Adipose tissue (tissue), 3 donors: Measurements from ENCODE around the gene TM4SF5. TPM values are rescaled to one million over a fixed set of nuclear protein-coding genes. Genes with fewer than 3 reads are reported as not detected.

Experiments used
- H3K27ac ChIP-seq: one replicate; pipeline ENCODE4 v1.5.1; 2013; ENCODE audit warnings: low read depth, low read length
- WGBS, 3 donors: extraction: QIAGEN DNeasy Blood & Tissue Kit; methylation state at CpG; one replicate each; pipeline ENCODE4 v1.1.7; 2013; 5-methylcytosine and 5-hydroxymethylcytosine counted together
- polyA plus RNA-seq, 3 donors: library from polyadenylated mRNA; stranded (reverse); fragments of 200-250 nt; gene quantifications; one replicate each; pipeline ENCODE4 v1.2.3, GENCODE V29; 2013
- donor health status: healthy with polysubstance abuse.
- donor health status: Bipolar disorder and iron deficiency.
- donor health status: healthy.

TM4SF5 gene
- polyA plus RNA-seq, 3 donors = 0.12 to 0.85 TPM; not detected in 1

DNA sequence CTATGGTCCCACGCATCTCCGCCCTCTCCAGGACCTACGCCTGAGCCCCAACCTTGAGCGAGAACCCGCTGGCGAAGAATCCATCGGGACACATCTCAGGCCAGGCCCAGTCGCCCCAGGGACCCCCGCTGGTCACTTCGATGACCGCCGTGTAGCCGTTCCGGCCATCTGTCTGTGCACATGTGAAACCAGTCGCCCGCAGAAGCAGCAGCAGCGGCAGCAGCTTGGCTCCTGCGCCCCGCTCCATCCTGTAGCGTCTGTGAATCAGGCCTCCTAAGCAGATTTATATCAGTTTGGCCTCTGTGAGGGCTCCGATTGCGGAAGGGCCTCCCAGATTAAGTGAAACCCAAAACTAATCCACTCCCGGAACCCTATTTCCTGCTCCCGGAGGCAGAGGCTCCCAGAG is 14.4 kb downstream of the TM4SF5 start, which contains the start of gene VMO1:
VMO1 (minus strand) TSS at position 259 of the 406 bp plus-strand sequence; CDS start at position 247, 12 bp downstream.
- WGBS, 3 donors = 4 to 8% (median 4%) methylated on average over 24 of the region's 24 CpGs
- H3K27ac ChIP-seq = no peak within 1 kb of the TSS

DNA sequence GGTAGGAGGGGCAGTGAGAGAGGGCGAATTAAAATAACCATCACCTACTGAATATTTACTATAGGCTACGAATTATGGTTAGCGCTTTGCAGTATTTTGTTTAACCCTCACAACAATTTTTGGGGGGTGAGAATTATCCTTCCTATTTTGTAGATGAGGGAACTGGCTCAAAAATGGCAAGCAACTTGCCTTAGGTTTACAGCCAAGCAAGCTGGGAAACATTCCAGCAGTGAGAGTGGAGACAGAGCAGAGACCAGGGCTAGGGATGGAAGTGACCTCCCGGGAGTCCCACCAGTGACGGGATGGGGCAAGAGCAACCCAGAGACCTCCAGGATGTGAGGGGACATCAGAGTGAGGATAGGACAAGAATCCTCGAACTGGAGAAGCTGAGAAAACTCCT is 14.8 kb downstream of the TM4SF5 start:
- no peak overlapping the region for H3K27ac ChIP-seq
- WGBS, 3 donors = 10 to 19% (median 10%) methylated on average over 6 of the region's 6 CpGs

DNA sequence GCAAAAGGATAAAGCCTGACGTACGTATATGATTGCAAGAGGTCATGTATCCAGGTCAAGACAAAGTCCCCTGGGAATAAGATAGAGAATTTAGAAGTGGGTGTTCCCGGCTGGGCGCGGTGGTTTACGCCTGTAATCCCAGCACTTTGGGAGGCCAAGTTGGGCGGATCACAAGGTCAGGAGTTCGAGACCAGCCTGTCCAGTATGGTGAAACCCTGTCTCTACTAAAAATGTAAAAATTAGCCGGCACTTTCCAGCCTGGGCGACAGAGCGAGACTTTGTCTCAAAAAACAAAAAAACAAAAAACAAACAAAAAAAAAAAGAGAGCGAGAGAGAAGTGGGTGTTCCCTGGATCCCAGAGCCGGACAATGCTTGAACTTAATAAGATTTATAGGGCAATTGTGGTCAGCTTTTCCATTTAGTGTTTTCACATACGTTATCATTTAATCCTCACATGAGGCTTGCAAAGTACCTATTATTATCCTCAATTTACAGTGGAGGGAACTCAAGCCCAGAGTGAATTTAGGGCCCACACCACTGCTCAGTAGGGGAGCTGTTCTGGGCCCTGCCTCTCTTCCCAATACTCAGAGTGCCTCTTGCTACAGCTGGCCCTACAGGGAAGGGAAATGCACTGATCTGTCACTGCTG is 16.6 kb downstream of the TM4SF5 start:
- 76 to 85% (median 78%) methylated on average over 14 of the region's 14 CpGs for WGBS, 3 donors
- no peak overlapping the region for H3K27ac ChIP-seq

GRCh38 chr17:4788807-4789700 is 17.4 kb downstream of the TM4SF5 start, which contains the start of gene GLTPD2:
Gene GLTPD2, plus strand, starts transcription at chr17:4788964. Its CDS starts 48 bp downstream, at chr17:4789012.
- H3K27ac ChIP-seq = peak within 1 kb of the TSS; percentile 68
- 25 to 45% (median 37%) methylated on average over 62 of the region's 62 CpGs for WGBS, 3 donors

DNA sequence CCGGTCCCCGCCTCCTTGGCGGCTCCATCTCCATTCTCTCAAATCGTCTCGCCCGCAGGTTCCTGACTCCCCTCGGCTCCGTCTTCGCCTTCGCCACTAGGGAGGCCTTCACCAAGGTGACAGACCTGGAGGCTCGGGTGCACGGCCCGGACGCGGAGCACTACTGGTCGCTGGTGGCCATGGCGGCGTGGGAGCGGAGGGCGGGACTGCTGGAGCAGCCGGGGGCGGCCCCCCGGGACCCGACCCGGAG is 17.9 kb downstream of the TM4SF5 start:
- H3K27ac ChIP-seq = peak overlapping the region; percentile 68
- 0% methylated on average over 23 to 25 of the region's 25 CpGs for WGBS, 3 donors

DNA sequence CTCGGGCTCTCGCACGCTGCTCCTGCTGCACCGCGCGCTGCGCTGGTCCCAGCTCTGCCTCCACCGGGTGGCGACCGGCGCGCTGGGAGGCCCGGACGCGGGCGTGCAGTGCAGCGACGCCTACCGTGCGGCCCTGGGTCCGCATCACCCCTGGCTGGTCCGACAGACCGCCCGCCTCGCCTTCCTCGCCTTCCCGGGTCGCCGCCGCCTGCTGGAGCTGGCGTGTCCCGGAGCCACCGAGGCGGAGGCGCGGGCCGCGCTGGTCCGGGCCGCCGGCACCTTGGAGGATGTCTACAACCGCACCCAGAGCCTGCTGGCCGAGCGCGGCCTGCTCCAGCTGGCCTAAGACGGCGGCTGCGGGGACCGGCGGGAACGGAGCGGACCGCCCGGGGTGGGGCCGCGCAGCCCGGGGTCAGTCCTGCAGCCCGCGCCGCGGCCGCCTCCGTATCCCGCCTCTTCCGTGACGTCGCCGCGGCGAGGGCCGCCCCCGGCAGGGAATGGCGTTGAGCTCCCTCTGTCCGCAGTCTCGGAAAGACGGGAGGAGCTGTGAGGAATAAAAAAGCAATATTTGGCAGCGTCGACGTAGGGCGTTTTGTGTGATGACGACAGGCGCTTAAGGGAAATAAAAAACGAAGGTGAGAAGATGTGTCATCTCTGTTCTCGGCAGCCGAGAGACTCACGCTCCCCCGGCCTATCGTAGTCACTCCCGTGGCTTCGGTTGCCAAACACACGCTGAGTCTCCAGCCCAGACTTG is 18.4 kb downstream of the TM4SF5 start:
- H3K27ac ChIP-seq = peak overlapping the region; percentile 68
- 0% methylated on average over 61 to 91 of the region's 91 CpGs for WGBS, 3 donors

DNA sequence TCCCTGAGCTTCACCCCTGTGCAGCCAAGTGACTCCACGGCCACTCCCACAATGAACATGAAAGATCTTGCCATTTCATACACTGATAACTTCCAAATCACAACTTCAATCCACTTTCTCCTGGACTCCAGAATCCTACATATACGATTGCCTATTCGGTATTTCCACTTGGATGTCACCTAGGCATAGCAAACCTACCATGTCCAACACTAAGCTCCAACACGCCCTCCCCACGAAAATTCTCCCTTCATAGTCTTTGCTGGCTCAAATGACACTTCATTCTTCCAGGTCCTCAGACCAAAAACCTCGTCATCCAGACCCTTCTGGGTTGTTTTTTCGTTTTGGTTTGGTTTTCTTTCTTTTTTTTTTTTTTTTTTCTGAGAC is 19.0 kb downstream of the TM4SF5 start:
- no peak overlapping the region for H3K27ac ChIP-seq
- WGBS, 3 donors = 30 to 57% (median 41%) methylated on average over 7 of the region's 7 CpGs

- H3K27ac ChIP-seq = no peak overlapping the region
- 98 to 100% (median 100%) methylated on average over 1 of the region's 1 CpG for WGBS, 3 donors
Observed at GRCh38 chr17:4795168-4795567, 23.5 kb downstream of the TM4SF5 start.

DNA sequence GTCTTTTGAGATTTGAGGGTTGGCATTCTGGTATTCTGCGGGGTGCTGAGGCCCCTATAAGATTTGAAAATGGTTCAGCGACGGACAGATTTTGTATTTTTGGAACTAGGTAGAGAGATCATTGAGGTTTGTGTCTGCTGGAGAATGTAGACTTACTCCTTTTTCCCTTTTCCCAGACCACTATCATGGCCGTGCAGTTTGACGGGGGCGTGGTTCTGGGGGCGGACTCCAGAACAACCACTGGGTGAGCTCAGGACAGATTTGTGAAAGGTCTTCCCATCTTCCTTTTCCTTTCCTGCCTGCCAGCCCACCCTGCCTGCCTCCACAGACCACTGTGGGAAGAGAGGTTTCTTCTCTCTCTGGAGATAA is 24.9 kb downstream of the TM4SF5 start:
- 1 to 2% (median 1%) methylated on average over 7 of the region's 7 CpGs for WGBS, 3 donors

GRCh38 chr17:4800462-4801196 is 28.9 kb downstream of the TM4SF5 start:
- H3K27ac ChIP-seq = no peak overlapping the region
- 76 to 86% (median 77%) methylated on average over 10 of the region's 10 CpGs for WGBS, 3 donors

More for the DNA sequence above, 24.9 kb downstream of the TM4SF5 start:
- H3K27ac ChIP-seq = no peak overlapping the region

DNA sequence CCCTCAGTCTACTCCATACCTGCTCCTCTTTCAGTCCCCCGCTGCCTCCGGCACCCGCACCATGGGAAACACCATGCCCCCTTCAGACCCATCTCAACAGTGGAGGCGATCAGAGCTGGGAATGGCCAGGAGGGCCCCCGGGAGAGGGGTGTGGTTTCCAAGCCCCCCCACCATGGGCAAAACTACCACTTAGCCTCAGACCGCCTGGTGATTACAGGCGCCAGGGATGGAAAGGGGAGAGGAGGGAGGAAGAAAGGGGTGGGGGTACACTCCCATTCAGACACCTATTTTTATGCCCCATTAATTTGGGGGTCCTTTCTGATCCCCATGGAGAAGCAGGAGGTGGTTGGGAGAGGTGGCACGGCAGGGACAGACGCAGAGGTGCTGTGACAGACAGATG is 30.5 kb downstream of the TM4SF5 start, which contains the start of gene C17orf114:
C17orf114 (minus strand) TSS at position 101 of the 400 bp plus-strand sequence.
- H3K27ac ChIP-seq = no peak within 1 kb of the TSS
- WGBS, 3 donors = 77 to 90% (median 83%) methylated on average over 9 of the region's 9 CpGs

GRCh38 chr17:4806456-4806776 is 34.7 kb downstream of the TM4SF5 start:
- no peak overlapping the region for H3K27ac ChIP-seq
- WGBS, 3 donors = 3% methylated on average over 16 of the region's 16 CpGs

GRCh38 chr17:4806777-4807604 is 35.3 kb downstream of the TM4SF5 start, which contains the start of gene PLD2:
Gene PLD2, plus strand, starts transcription at chr17:4807152. Its CDS starts 621 bp downstream, at chr17:4807773.
- WGBS, 3 donors = 1% methylated on average over 53 to 106 of the region's 106 CpGs
- no peak within 1 kb of the TSS for H3K27ac ChIP-seq

DNA sequence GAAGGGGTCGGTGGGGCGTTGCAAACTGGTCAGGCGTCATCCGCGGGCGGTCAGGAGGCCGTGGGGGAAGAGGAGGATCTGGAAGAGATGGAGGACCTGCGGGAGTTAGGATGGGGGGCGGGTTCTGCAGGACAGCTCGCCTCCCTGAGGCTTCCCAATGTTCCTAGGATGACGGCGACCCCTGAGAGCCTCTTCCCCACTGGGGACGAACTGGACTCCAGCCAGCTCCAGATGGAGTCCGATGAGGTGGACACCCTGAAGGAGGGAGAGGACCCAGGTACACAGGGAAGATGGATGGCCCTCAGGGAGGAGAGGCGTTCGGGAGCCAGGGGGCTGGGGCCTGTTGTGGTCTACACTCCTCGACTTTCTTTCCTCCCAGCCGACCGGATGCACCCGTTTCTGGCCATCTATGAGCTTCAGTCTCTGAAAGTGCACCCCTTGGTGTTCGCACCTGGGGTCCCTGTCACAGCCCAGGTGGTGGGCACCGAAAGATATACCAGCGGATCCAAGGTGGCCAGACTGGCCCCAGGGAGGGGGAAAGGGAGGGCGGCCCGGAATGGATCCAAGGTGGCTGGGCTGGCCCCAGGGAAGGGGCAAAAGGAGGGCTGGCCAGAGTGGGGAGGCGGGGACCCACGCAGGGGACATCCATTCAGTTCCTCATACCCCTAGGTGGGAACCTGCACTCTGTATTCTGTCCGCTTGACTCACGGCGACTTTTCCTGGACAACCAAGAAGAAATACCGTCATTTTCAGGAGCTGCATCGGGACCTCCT is 36.1 kb downstream of the TM4SF5 start:
- 27 to 36% (median 33%) methylated on average over 29 to 32 of the region's 32 CpGs for WGBS, 3 donors
- H3K27ac ChIP-seq = no peak overlapping the region

DNA sequence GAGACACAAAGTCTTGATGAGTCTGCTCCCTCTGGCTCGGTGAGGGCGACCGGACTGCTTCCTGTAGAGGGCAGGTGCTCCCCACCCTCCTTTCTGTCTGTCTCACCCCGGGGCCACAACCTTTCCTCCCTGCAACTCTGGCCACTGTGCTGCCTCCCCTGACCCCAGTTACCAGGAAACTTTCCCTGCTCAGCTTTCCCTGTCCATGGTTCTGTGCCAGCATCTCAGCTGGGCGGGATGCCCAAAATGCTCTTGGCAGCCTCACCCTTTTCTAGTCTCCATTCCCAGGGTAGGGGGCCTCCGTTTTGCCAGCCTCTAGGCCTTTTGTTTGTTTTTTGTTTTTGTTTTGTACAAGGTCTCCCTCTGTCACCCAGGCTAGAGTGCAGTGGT is 36.7 kb downstream of the TM4SF5 start:
- no peak overlapping the region for H3K27ac ChIP-seq
- 39 to 64% (median 51%) methylated on average over 6 of the region's 6 CpGs for WGBS, 3 donors

- no peak overlapping the region for H3K27ac ChIP-seq
- 52 to 79% (median 62%) methylated on average over 13 of the region's 13 CpGs for WGBS, 3 donors
Observed at GRCh38 chr17:4810696-4811290, 39.1 kb downstream of the TM4SF5 start.

DNA sequence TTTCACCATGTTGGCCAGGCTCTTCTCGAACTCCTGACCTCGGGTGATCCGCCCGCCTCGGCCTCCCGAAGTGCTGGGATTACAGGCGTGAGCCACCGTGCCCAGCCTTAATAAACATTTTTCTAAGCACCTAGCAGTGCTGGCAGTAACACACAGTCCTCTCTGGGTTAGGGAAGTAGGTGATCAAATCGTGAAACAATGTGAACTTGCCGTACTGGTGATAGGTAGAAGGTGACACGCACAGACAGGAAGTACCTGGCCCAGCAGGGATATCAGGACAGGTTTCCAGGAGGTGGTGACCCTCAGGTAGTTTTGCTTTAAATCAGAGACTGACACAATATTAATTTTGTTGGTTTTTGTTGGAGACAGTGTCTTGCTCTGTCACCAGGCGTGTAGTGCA is 39.8 kb downstream of the TM4SF5 start:
- 89 to 98% (median 92%) methylated on average over 12 of the region's 12 CpGs for WGBS, 3 donors

More for the DNA sequence above, 39.8 kb downstream of the TM4SF5 start:
- no peak overlapping the region for H3K27ac ChIP-seq
